GM23338 (cell line): ENCODE results near the gene TPST1. TPM values are rescaled to one million over a fixed set of nuclear protein-coding genes. Genes with fewer than 3 reads are reported as not detected.

Experiments
- ATAC-seq: fragments of 200-7000 bp; cut with Tn5 transposase; 3 replicates; pipeline ENCODE4 v1.9.1; 2020
- DNase-seq: peaks from one replicate; pipeline ENCODE4 v3.0.0-alpha.2; 2015; ENCODE audit warnings: low spot score
- H2AFZ ChIP-seq: fragments of 200-600 bp; sonication (generic); 2 replicates; pipeline ENCODE4 v1.8.0; 2016; ENCODE audit warnings: antibody characterized with exemption, mild to moderate bottlenecking, moderate library complexity
- H3F3A ChIP-seq: fragments of 200-600 bp; sonication (generic); replicated peaks from 2 replicates; pipeline ENCODE4 v1.8.0; 2017; ENCODE audit warnings: antibody characterized with exemption, mixed run types, low read depth
- H3K27ac ChIP-seq: fragments of 200-600 bp; sonication (generic); 2 replicates; pipeline ENCODE4 v1.6.1; 2016; ENCODE audit warnings: low read depth
- H3K27me3 ChIP-seq: fragments of 200-600 bp; sonication (generic); 2 replicates; pipeline ENCODE4 v1.8.0; 2016; ENCODE audit warnings: mild to moderate bottlenecking, mixed run types, moderate library complexity; ENCODE audit not compliant: insufficient read depth
- H3K36me3 ChIP-seq: fragments of 200-600 bp; sonication (generic); 2 replicates; pipeline ENCODE4 v1.8.0; 2016; ENCODE audit warnings: mild to moderate bottlenecking; ENCODE audit not compliant: insufficient read depth
- H3K4me1 ChIP-seq: fragments of 200-600 bp; sonication (generic); 2 replicates; pipeline ENCODE4 v1.8.0; 2016; ENCODE audit warnings: mild to moderate bottlenecking, moderate library complexity; ENCODE audit not compliant: insufficient read depth
- H3K4me2 ChIP-seq: fragments of 200-600 bp; sonication (generic); 2 replicates; pipeline ENCODE4 v1.7.1; 2017; ENCODE audit warnings: mixed run types
- H3K4me3 ChIP-seq: fragments of 200-600 bp; sonication (generic); 2 replicates; pipeline ENCODE4 v1.6.1; 2016; ENCODE audit warnings: mixed run types
- H3K79me2 ChIP-seq: fragments of 200-600 bp; sonication (generic); replicated peaks from 2 replicates; pipeline ENCODE4 v1.8.0; 2017; ENCODE audit warnings: mild to moderate bottlenecking; ENCODE audit not compliant: insufficient read depth
- H3K9me2 ChIP-seq: fragments of 200-600 bp; sonication (generic); 2 replicates; pipeline ENCODE4 v1.8.0; 2017; ENCODE audit not compliant: insufficient read depth
- H4K20me1 ChIP-seq: fragments of 200-600 bp; sonication (generic); replicated peaks from 2 replicates; pipeline ENCODE4 v1.8.0; 2017; ENCODE audit warnings: mild to moderate bottlenecking; ENCODE audit not compliant: insufficient read depth
- H3K27ac Mint-ChIP-seq: 2 replicates; pipeline ENCODE4 v1.8.0; 2020; ENCODE audit warnings: inconsistent platforms, mild to moderate bottlenecking, moderate library complexity, mixed read lengths
- H3K27me3 Mint-ChIP-seq: 3 replicates; pipeline ENCODE4 v1.8.0; 2022; ENCODE audit warnings: low read depth, mild to moderate bottlenecking, moderate library complexity, mixed read lengths, inconsistent platforms; ENCODE audit not compliant: insufficient read depth, poor library complexity
- H3K36me3 Mint-ChIP-seq: 3 replicates; pipeline ENCODE4 v1.8.0; 2021; ENCODE audit warnings: low read depth, mild to moderate bottlenecking, inconsistent platforms, moderate library complexity, mixed read lengths
- H3K4me1 Mint-ChIP-seq: 3 replicates; pipeline ENCODE4 v1.8.0; 2020; ENCODE audit warnings: mild to moderate bottlenecking, inconsistent platforms, mixed read lengths
- H3K4me3 Mint-ChIP-seq: 3 replicates; pipeline ENCODE4 v1.8.0; 2021; ENCODE audit warnings: moderate library complexity, mild to moderate bottlenecking, inconsistent platforms, mixed read lengths
- H3K9me3 Mint-ChIP-seq: 3 replicates; pipeline ENCODE4 v1.8.0; 2020; ENCODE audit warnings: moderate library complexity, mild to moderate bottlenecking, inconsistent platforms, mixed read lengths
- EZH2phosphoT487 ChIP-seq: fragments of 200-600 bp; sonication (generic); IDR thresholded peaks from one replicate; pipeline ENCODE4 v1.8.1; 2018; ENCODE audit warnings: antibody characterized with exemption; ENCODE audit not compliant: unreplicated experiment
- ZNF331 ChIP-seq: fragments of 250-450 bp; sonication (Bioruptor Pico); IDR thresholded peaks from 2 replicates; pipeline ENCODE4 v1.5.0; 2020; ENCODE audit warnings: low read depth, mild to moderate bottlenecking, moderate library complexity
- polyA plus RNA-seq: library from polyadenylated mRNA; unstranded; fragments of >200 nt; fragmentation: Nextera tagmentation; extraction: Ambion mirVana; gene quantifications from 2 replicates; pipeline ENCODE4 v1.2.1, GENCODE V29; 2016
- total RNA-seq: library from RNA; depleted of rRNA; stranded (reverse); fragments of >200 nt; shearing (Covaris generic); gene quantifications from 2 replicates; pipeline ENCODE4 v1.2.3, GENCODE V29; 2014
- TF ChIP-seq, protein P1 (sequence below): IDR thresholded peaks from one replicate; pipeline ENCODE4 v1.6.1; 2018; ENCODE audit warnings: antibody characterized with exemption; ENCODE audit not compliant: unreplicated experiment
- TF ChIP-seq, protein P2 (sequence below): IDR thresholded peaks from 2 replicates; pipeline ENCODE4 v1.6.1; 2016; ENCODE audit warnings: antibody characterized with exemption
- TF ChIP-seq, protein P3 (sequence below): fragments of 250-450 bp; sonication (Bioruptor Pico); IDR thresholded peaks from 2 replicates; pipeline ENCODE4 v1.5.0; 2020; ENCODE audit warnings: mild to moderate bottlenecking, moderate library complexity

The TPST1 gene
- total and polyA plus RNA-seq, 2 experiments from 2014 or later, result 10.7 to 19.2 TPM

DNA sequence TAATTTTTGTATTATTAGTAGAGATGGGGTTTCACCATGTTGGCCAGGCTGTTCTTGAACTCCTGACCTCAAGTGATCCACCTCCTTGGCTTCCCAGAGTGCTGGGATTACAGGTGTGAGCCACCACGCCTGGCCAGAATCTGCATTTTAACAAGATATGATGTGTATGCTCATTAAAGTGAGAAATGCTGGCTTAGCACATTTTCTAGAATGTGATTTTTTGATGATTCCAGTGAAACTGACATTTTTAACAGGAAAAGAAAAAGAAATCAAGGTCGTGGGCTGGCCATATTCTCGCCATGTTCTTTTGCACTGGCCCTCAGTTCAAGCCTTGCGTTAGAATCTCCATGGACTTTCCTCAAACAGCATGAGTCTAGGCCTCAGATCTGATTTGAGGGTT lies 18.1 kb upstream of the TPST1 start (continued):
- TF ChIP-seq, protein P1, sequence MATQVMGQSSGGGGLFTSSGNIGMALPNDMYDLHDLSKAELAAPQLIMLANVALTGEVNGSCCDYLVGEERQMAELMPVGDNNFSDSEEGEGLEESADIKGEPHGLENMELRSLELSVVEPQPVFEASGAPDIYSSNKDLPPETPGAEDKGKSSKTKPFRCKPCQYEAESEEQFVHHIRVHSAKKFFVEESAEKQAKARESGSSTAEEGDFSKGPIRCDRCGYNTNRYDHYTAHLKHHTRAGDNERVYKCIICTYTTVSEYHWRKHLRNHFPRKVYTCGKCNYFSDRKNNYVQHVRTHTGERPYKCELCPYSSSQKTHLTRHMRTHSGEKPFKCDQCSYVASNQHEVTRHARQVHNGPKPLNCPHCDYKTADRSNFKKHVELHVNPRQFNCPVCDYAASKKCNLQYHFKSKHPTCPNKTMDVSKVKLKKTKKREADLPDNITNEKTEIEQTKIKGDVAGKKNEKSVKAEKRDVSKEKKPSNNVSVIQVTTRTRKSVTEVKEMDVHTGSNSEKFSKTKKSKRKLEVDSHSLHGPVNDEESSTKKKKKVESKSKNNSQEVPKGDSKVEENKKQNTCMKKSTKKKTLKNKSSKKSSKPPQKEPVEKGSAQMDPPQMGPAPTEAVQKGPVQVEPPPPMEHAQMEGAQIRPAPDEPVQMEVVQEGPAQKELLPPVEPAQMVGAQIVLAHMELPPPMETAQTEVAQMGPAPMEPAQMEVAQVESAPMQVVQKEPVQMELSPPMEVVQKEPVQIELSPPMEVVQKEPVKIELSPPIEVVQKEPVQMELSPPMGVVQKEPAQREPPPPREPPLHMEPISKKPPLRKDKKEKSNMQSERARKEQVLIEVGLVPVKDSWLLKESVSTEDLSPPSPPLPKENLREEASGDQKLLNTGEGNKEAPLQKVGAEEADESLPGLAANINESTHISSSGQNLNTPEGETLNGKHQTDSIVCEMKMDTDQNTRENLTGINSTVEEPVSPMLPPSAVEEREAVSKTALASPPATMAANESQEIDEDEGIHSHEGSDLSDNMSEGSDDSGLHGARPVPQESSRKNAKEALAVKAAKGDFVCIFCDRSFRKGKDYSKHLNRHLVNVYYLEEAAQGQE, result no peak
- no peak for TF ChIP-seq EZH2phosphoT487

GRCh38 chr7:66187905-66188304 lies 17.2 kb upstream of the TPST1 start:
- H3K4me1 Mint-ChIP-seq, result no peaks in the 10 kb centered on the region
- Histone ChIP-seq H3F3A (no peaks in the 10 kb centered on the region), H4K20me1 (no peaks in the 10 kb centered on the region), H3K27me3 (no peaks in the 10 kb centered on the region), H3K9me2 (no peaks in the 10 kb centered on the region), H3K79me2 (no peaks in the 10 kb centered on the region), H3K4me1 (no peaks in the 10 kb centered on the region), H3K4me3 (no peak overlapping the region), H2AFZ (no peak overlapping the region), H3K27ac (no peak overlapping the region), H3K36me3 (no peaks in the 10 kb centered on the region), H3K4me2 (no peak overlapping the region)
- no peak overlapping the region for H3K4me3 Mint-ChIP-seq
- ATAC-seq (no peak), DNase-seq (no peak)
- peaks cover 10% of the 10 kb centered on the region; the same call in 2 of the 3 replicates for H3K9me3 Mint-ChIP-seq
- TF ChIP-seq ZNF331 (CRISPR knock-in tag), result no peak
- TF ChIP-seq, protein P2, sequence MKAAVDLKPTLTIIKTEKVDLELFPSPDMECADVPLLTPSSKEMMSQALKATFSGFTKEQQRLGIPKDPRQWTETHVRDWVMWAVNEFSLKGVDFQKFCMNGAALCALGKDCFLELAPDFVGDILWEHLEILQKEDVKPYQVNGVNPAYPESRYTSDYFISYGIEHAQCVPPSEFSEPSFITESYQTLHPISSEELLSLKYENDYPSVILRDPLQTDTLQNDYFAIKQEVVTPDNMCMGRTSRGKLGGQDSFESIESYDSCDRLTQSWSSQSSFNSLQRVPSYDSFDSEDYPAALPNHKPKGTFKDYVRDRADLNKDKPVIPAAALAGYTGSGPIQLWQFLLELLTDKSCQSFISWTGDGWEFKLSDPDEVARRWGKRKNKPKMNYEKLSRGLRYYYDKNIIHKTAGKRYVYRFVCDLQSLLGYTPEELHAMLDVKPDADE, result no peak
- TF ChIP-seq, protein P3, sequence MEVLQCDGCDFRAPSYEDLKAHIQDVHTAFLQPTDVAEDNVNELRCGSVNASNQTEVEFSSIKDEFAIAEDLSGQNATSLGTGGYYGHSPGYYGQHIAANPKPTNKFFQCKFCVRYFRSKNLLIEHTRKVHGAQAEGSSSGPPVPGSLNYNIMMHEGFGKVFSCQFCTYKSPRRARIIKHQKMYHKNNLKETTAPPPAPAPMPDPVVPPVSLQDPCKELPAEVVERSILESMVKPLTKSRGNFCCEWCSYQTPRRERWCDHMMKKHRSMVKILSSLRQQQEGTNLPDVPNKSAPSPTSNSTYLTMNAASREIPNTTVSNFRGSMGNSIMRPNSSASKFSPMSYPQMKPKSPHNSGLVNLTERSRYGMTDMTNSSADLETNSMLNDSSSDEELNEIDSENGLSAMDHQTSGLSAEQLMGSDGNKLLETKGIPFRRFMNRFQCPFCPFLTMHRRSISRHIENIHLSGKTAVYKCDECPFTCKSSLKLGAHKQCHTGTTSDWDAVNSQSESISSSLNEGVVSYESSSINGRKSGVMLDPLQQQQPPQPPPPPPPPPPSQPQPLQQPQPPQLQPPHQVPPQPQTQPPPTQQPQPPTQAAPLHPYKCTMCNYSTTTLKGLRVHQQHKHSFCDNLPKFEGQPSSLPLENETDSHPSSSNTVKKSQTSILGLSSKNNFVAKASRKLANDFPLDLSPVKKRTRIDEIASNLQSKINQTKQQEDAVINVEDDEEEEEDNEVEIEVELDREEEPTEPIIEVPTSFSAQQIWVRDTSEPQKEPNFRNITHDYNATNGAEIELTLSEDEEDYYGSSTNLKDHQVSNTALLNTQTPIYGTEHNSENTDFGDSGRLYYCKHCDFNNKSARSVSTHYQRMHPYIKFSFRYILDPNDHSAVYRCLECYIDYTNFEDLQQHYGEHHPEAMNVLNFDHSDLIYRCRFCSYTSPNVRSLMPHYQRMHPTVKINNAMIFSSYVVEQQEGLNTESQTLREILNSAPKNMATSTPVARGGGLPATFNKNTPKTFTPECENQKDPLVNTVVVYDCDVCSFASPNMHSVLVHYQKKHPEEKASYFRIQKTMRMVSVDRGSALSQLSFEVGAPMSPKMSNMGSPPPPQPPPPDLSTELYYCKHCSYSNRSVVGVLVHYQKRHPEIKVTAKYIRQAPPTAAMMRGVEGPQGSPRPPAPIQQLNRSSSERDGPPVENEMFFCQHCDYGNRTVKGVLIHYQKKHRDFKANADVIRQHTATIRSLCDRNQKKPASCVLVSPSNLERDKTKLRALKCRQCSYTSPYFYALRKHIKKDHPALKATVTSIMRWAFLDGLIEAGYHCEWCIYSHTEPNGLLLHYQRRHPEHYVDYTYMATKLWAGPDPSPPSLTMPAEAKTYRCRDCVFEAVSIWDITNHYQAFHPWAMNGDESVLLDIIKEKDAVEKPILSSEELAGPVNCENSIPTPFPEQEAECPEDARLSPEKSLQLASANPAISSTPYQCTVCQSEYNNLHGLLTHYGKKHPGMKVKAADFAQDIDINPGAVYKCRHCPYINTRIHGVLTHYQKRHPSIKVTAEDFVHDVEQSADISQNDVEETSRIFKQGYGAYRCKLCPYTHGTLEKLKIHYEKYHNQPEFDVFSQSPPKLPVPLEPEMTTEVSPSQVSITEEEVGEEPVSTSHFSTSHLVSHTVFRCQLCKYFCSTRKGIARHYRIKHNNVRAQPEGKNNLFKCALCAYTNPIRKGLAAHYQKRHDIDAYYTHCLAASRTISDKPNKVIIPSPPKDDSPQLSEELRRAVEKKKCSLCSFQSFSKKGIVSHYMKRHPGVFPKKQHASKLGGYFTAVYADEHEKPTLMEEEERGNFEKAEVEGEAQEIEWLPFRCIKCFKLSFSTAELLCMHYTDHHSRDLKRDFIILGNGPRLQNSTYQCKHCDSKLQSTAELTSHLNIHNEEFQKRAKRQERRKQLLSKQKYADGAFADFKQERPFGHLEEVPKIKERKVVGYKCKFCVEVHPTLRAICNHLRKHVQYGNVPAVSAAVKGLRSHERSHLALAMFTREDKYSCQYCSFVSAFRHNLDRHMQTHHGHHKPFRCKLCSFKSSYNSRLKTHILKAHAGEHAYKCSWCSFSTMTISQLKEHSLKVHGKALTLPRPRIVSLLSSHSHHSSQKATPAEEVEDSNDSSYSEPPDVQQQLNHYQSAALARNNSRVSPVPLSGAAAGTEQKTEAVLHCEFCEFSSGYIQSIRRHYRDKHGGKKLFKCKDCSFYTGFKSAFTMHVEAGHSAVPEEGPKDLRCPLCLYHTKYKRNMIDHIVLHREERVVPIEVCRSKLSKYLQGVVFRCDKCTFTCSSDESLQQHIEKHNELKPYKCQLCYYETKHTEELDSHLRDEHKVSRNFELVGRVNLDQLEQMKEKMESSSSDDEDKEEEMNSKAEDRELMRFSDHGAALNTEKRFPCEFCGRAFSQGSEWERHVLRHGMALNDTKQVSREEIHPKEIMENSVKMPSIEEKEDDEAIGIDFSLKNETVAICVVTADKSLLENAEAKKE, result no peak
- no peak overlapping the region for H3K27ac Mint-ChIP-seq
- peaks cover 12% of the 10 kb centered on the region for H3K27me3 Mint-ChIP-seq
- H3K36me3 Mint-ChIP-seq, result no peaks in the 10 kb centered on the region; the same call in 2 of the 3 replicates
